OCI-LY7 (cell line): Measurements from ENCODE around the gene ADCY1. TPM values are rescaled to one million over a fixed set of nuclear protein-coding genes. Genes with fewer than 3 reads are reported as not detected.

Source experiments
- BruUV-seq: library from RNA; stranded (reverse); fragments of 400-500 nt; replicated peaks from 2 replicates; lab custom pipeline; 2021; lab: Mats Ljungman, UMichigan
- CTCF ChIA-PET: fragments of 300-600 bp; sonication (Branson Sonifier 250); formaldehyde crosslinking; loops from one replicate; lab custom pipeline; 2022; ENCODE audit warnings: antibody characterized with exemption; ENCODE audit not compliant: unreplicated experiment; lab: Charles Lee
- POLR2A ChIA-PET: fragments of 300-600 bp; sonication (Branson Sonifier 250); formaldehyde crosslinking; loops from one replicate; lab custom pipeline; 2022; ENCODE audit warnings: antibody characterized with exemption; lab: Charles Lee
- DNase-seq: peaks from one replicate; pipeline ENCODE4 v3.0.0-alpha.2; 2015; ENCODE audit warnings: low spot score
- H2AFZ ChIP-seq: fragments of 200-600 bp; sonication (generic), shearing (Covaris generic); 2 replicates; pipeline ENCODE4 v1.6.1; 2014; ENCODE audit warnings: mild to moderate bottlenecking, antibody characterized with exemption, low read length, moderate library complexity
- H3K27ac ChIP-seq: fragments of 200-600 bp; sonication (generic); 2 replicates; pipeline ENCODE4 v1.5.1; 2014; ENCODE audit warnings: mixed run types, low read depth, mild to moderate bottlenecking, moderate library complexity, low read length, inconsistent platforms; ENCODE audit not compliant: poor library complexity, severe bottlenecking
- H3K36me3 ChIP-seq: fragments of 200-600 bp; sonication (generic); 2 replicates; pipeline ENCODE4 v1.6.1; 2014; ENCODE audit warnings: mild to moderate bottlenecking, antibody characterized with exemption, low read length, moderate library complexity, mixed read lengths; ENCODE audit not compliant: insufficient read depth
- H3K4me1 ChIP-seq: fragments of 200-600 bp; sonication (generic); 2 replicates; pipeline ENCODE4 v1.5.1; 2014; ENCODE audit warnings: mild to moderate bottlenecking, low read length; ENCODE audit not compliant: insufficient read depth, poor library complexity, severe bottlenecking
- H3K4me2 ChIP-seq: fragments of 200-600 bp; sonication (generic); 2 replicates; pipeline ENCODE4 v1.6.1; 2014; ENCODE audit warnings: mild to moderate bottlenecking, low read length
- H3K4me3 ChIP-seq: fragments of 200-600 bp; sonication (generic); 2 replicates; pipeline ENCODE4 v1.5.1; 2014; ENCODE audit warnings: mild to moderate bottlenecking, low read depth, low read length; ENCODE audit not compliant: poor library complexity, severe bottlenecking
- H3K79me2 ChIP-seq: fragments of 200-600 bp; sonication (generic); 2 replicates; pipeline ENCODE4 v1.6.1; 2016; ENCODE audit warnings: low read depth, mild to moderate bottlenecking, low read length, moderate library complexity, mixed read lengths; ENCODE audit not compliant: insufficient read depth
- H3K9me2 ChIP-seq: fragments of 200-600 bp; sonication (generic); 2 replicates; pipeline ENCODE4 v1.6.1; 2016; ENCODE audit warnings: mild to moderate bottlenecking, low read length, mixed read lengths; ENCODE audit not compliant: insufficient read depth
- H3K9me3 ChIP-seq: fragments of 200-600 bp; sonication (generic); 2 replicates; pipeline ENCODE4 v1.6.1; 2014; ENCODE audit warnings: mild to moderate bottlenecking, mixed run types, low read length, mixed read lengths
- H4K20me1 ChIP-seq: fragments of 200-600 bp; sonication (generic); 2 replicates; pipeline ENCODE4 v1.6.1; 2014; ENCODE audit warnings: mild to moderate bottlenecking, antibody characterized with exemption, low read length, moderate library complexity, mixed read lengths; ENCODE audit not compliant: insufficient read depth
- EZH2phosphoT487 ChIP-seq: fragments of 200-600 bp; sonication (generic); IDR thresholded peaks from 2 replicates; pipeline ENCODE4 v1.6.1; 2018; ENCODE audit warnings: low read depth, borderline replicate concordance, mild to moderate bottlenecking, mixed run types, antibody characterized with exemption, low read length, moderate library complexity, mixed read lengths
- intact Hi-C: fragments of 100-400 bp; cut with micrococcal nuclease; formaldehyde crosslinking; loops from one replicate; pipeline ENCODE4 v1.10.0; 2022; ENCODE audit not compliant: unreplicated experiment
- total RNA-seq, 2 experiments: library from RNA; depleted of rRNA in 1 of 2; stranded (reverse); fragments of >200 nt in 1 of 2; shearing (Covaris generic) in 1 of 2; gene quantifications; 2 replicates each; pipeline ENCODE4 v1.2.3, GENCODE V29; 2014 to 2022
- TF ChIP-seq, protein P1 (sequence below): fragments of 200-600 bp; sonication (generic); conservative IDR thresholded peaks from 2 replicates; pipeline ENCODE4 v1.5.1; 2014; ENCODE audit warnings: mild to moderate bottlenecking, antibody characterized with exemption, low read length, moderate library complexity, mixed read lengths

ADCY1 gene
- total RNA-seq, 2 experiments from 2014 or later, result 0.13 TPM; not detected in 1

DNA sequence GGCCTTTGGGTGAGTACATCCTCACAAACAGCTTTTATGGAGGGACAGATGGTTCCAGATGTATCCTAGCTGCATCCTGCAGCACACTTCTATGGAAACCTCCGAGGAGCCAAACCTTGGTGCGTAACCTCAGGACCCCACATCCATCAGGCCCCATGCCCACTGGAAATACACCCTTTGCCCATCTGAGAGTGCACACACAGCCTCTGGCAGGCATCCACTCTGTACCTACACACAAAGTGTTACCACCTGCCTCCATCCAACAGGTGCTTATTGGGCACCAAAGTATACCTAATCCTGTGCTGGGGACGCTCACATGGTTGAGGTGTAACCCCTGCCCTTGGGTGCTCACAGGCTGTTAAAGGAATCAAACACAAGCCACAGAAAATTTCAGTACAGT is 117.9 kb downstream of the ADCY1 start:
- Histone ChIP-seq H3K79me2 (no peaks in the 10 kb centered on the region), H3K9me3 (no peaks in the 10 kb centered on the region), H3K36me3 (no peaks in the 10 kb centered on the region), H3K4me2 (no peak overlapping the region), H3K27ac (no peak overlapping the region), H2AFZ (no peak overlapping the region), H3K4me3 (no peak overlapping the region), H4K20me1 (no peaks in the 10 kb centered on the region), H3K9me2 (no peaks in the 10 kb centered on the region), H3K4me1 (no peaks in the 10 kb centered on the region)
- TF ChIP-seq EZH2phosphoT487, result no peak
- CTCF ChIA-PET, result no interaction called here
- intact Hi-C loops, result no loop called here
- BruUV-seq, result no TSS peak
- no peak for DNase-seq
- POLR2A ChIA-PET, result no interaction called here

DNA sequence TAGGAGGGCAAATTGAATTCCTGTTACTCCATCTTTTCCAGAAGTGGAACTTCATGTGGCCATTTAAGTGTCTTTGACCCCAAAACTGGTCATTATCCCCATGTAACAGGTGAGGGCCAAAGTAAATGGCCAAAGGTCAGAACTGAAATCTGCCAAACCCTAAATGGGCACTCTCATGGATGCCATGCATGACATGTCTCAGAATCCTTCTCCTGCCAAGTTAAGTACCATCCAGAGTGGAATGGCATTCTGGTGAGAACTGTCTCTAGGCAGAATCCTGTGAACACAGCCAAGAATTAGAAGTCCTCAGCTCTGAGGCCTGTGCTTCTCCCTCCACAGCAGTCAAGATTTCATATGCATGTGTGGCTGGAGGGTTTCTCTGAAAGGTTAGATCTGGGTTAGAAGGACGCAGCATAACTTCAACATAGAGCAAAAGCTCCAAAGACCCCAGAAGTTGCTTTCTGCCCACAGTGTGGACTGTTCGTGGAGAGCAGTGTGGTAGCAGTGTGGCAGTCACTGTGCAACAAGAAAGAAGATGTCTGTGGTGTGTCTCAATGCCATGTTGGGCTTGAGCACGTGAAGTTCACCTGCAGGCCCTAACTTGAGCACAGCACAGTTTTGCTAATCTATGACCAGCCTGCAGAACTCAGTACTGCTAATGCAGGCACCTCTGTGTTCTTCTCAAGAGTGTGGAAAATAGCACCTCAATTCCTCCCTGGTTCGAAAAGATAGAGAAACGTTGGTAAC is 121.3 kb downstream of the ADCY1 start:
- Histone ChIP-seq H3K4me3 (no peak overlapping the region), H3K79me2 (no peaks in the 10 kb centered on the region), H3K36me3 (no peaks in the 10 kb centered on the region), H3K9me2 (no peaks in the 10 kb centered on the region), H2AFZ (no peak overlapping the region), H3K27ac (no peak overlapping the region), H3K4me2 (no peak overlapping the region), H3K9me3 (no peaks in the 10 kb centered on the region), H4K20me1 (no peaks in the 10 kb centered on the region), H3K4me1 (no peaks in the 10 kb centered on the region)
- intact Hi-C loops, result no loop called here
- ChIA-PET POLR2A (no interaction called here), CTCF (no interaction called here)
- TF ChIP-seq EZH2phosphoT487, result no peak
- TF ChIP-seq, protein P1, sequence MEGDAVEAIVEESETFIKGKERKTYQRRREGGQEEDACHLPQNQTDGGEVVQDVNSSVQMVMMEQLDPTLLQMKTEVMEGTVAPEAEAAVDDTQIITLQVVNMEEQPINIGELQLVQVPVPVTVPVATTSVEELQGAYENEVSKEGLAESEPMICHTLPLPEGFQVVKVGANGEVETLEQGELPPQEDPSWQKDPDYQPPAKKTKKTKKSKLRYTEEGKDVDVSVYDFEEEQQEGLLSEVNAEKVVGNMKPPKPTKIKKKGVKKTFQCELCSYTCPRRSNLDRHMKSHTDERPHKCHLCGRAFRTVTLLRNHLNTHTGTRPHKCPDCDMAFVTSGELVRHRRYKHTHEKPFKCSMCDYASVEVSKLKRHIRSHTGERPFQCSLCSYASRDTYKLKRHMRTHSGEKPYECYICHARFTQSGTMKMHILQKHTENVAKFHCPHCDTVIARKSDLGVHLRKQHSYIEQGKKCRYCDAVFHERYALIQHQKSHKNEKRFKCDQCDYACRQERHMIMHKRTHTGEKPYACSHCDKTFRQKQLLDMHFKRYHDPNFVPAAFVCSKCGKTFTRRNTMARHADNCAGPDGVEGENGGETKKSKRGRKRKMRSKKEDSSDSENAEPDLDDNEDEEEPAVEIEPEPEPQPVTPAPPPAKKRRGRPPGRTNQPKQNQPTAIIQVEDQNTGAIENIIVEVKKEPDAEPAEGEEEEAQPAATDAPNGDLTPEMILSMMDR, result no peak
- no TSS peak for BruUV-seq
- DNase-seq, result no peak

DNA sequence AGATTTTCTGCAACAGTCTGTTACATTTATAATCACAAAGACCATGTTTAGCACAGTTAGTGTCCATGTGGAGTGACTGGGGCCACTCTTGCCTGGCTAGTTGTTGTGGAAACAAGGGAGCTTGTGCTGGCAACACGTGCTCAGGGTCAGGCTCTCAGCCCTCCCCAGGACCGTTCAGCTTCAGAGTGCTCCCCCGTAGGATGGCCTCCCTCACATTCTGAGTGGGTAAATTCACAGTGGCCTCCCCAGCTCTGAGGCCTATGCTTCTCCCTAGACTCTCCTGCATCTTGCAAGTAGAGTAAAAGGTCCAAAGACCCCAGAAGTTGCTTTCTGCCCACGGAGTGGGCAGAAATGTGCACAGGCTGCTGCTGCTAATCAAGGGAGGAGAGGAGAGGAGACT is 122.3 kb downstream of the ADCY1 start:
- Histone ChIP-seq H3K36me3 (no peaks in the 10 kb centered on the region), H3K27ac (no peak overlapping the region), H2AFZ (no peak overlapping the region), H3K9me3 (no peaks in the 10 kb centered on the region), H3K4me2 (no peak overlapping the region), H3K4me1 (no peaks in the 10 kb centered on the region), H3K4me3 (no peak overlapping the region), H3K79me2 (no peaks in the 10 kb centered on the region), H4K20me1 (no peaks in the 10 kb centered on the region), H3K9me2 (no peaks in the 10 kb centered on the region)
- intact Hi-C loops, result no loop called here
- TF ChIP-seq, protein P1, result no peak
- TF ChIP-seq EZH2phosphoT487, result no peak
- CTCF ChIA-PET, result no interaction called here
- no TSS peak for BruUV-seq
- no peak for DNase-seq
- POLR2A ChIA-PET, result interaction anchor here (0.6 to 0.7 kb wide), 2 partner anchors 107 to 1351 kb away, joined by 3 read pairs; no protein-coding TSS in a partner anchor
